ENCODE data around the gene CALR3. TPM values are rescaled to one million over a fixed set of nuclear protein-coding genes. Genes with fewer than 3 reads are reported as not detected.

Gene CALR3
- total RNA-seq, 2 donors from 2014 or later, result not detected

DNA sequence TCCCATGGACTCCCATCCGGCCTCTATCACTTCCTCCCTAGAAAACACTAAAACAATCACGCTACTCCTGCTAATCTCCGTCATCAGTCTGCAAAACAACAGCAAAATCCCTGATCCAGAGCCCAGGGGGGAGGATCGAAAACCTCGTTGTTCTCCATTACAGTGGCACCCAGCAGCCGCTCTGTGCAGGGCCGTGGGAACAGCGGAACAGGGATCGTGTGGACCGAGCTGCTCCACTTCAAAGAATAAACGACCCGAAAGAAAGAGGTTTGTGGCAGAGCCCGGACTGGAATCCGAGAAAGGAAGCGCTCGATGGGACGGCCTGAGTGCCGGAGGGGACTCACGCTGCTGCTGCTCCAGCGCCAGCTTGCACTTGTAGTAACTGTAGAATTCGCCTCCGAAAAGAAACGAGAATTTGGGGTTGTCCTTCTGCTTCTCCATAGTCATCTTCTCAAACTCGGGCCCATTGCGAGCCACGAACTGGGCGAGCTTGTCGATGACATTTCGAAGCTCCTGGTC, 45.6 kb upstream of the CALR3 start:
- Histone ChIP-seq H3K27me3 (replicated peaks; ENCODE audit: insufficient read depth) (no peaks in the 10 kb centered on the region), H3K27ac (peak overlapping the region; percentile 65 to 70), H3K36me3 (peaks cover 9% of the 10 kb centered on the region), H3K9me3 (no peaks in the 10 kb centered on the region), H3K4me1 (ENCODE audit: control insufficient read depth in 1 of 2, low read depth in 2 of 2) (peaks cover 22 to 45% of the 10 kb centered on the region in 2 donors), H3K4me3 (peak overlapping the region; percentile 94)
- DNase-seq (ENCODE audit: low spot score), result no peak
- TF ChIP-seq, protein P1, sequence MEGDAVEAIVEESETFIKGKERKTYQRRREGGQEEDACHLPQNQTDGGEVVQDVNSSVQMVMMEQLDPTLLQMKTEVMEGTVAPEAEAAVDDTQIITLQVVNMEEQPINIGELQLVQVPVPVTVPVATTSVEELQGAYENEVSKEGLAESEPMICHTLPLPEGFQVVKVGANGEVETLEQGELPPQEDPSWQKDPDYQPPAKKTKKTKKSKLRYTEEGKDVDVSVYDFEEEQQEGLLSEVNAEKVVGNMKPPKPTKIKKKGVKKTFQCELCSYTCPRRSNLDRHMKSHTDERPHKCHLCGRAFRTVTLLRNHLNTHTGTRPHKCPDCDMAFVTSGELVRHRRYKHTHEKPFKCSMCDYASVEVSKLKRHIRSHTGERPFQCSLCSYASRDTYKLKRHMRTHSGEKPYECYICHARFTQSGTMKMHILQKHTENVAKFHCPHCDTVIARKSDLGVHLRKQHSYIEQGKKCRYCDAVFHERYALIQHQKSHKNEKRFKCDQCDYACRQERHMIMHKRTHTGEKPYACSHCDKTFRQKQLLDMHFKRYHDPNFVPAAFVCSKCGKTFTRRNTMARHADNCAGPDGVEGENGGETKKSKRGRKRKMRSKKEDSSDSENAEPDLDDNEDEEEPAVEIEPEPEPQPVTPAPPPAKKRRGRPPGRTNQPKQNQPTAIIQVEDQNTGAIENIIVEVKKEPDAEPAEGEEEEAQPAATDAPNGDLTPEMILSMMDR (IDR thresholded peaks at IDR 0.05), result no peak
- no peak for ATAC-seq (ENCODE audit: insufficient number of reproducible peaks, low FRiP score, low read depth)

DNA sequence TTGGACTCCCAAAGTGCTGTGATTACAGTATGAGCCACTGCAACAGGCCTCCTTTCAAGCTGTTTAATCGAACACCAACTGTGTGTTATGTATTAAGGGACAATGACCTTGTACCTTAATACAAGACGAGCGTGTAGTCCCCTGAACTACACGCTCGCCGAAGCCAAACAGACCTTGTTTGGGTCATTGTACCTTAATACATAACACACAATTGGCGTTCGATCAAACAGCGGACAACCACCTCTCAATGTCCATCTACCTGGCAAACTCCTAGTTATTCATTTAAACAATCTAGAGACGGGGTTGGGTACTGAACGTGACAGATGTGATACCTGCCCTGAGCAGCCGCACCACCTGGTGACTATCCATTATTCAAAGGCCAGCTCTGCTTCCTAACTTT, 45.0 kb upstream of the CALR3 start:
- TF ChIP-seq, protein P1 (IDR thresholded peaks at IDR 0.05), result no peak
- Histone ChIP-seq H3K9me3 (no peaks in the 10 kb centered on the region), H3K36me3 (peaks cover 16% of the 10 kb centered on the region), H3K4me3 (peak overlapping the region; percentile 94), H3K27me3 (replicated peaks; ENCODE audit: insufficient read depth) (no peaks in the 10 kb centered on the region), H3K27ac (no peak overlapping the region), H3K4me1 (ENCODE audit: control insufficient read depth in 1 of 2, low read depth in 2 of 2) (peaks cover 22 to 45% of the 10 kb centered on the region in 2 donors)
- no peak for ATAC-seq (ENCODE audit: insufficient number of reproducible peaks, low FRiP score, low read depth)
- DNase-seq (ENCODE audit: low spot score), result no peak

DNA sequence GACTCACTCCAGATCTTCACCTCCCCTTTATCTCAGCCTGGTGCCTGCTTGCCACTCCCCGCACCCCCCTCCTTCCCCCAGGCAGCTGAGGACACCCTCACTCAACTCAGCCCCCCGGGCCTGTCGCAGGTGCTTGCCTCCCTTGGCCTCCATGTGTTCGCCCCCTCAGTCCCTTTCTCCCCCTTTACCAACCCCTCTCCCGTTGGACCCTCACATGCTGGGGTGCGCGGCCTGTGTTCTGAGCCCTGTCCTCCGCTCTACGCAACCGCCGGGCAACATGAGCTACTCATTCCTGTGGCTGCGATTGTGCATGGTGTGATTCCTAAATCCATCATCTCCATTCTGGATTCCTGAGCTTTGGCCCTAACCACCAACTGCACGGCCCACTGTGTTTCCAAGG, 41.1 kb upstream of the CALR3 start:
- DNase-seq (ENCODE audit: low spot score) (no peak), ATAC-seq (ENCODE audit: insufficient number of reproducible peaks, low FRiP score, low read depth) (no peak)
- no peaks in the 10 kb centered on the region for H3K27me3 ChIP-seq (replicated peaks; ENCODE audit: insufficient read depth)
- H3K9me3 ChIP-seq, result no peaks in the 10 kb centered on the region
- H3K36me3 ChIP-seq, result peaks cover 53% of the 10 kb centered on the region
- H3K27ac ChIP-seq, result no peak overlapping the region
- H3K4me3 ChIP-seq, result no peak overlapping the region
- TF ChIP-seq, protein P1 (IDR thresholded peaks at IDR 0.05), result no peak
- peaks cover 14 to 32% of the 10 kb centered on the region in 2 donors for H3K4me1 ChIP-seq (ENCODE audit: control insufficient read depth in 1 of 2, low read depth in 2 of 2)

DNA sequence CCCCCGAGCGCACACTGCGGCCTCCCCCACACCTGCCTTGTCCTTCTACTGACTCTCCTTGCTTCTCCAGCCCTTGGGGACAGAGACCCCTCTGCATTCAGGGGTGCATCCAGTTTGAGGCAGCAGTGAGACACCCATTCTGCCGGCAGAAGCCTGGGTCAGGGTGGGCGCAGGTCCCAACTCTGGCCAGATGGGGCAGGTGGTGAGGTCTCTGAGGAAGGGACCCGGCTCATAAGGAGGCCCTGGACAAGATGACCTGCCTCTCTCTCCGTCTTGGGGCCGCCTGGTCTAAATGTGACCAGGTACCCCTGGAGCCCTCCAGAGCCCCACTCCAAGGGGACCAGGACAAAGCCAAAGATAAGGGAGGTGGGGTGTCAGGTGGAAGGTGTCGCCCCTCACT, 40.2 kb upstream of the CALR3 start:
- peaks cover 62% of the 10 kb centered on the region for H3K36me3 ChIP-seq

DNA sequence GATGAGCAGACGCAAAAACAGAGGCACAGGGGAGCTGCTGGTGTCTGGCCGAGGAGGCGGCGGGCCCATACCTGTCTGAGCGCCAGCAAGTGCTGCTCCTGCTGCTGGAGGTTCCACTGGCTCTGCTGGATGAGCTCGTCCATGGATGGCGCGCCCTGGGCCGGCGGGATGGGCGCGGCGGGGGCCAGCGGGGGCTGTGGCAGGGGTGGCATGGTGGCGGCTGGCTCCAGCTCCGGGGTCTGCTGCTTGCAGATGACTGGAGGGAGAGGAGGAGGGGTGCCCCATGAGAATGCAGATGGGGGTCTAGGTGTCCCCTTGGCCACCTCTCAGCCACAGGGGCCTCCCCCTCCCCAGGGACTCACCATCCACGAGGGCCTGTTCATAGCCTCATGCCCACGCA, 39.4 kb upstream of the CALR3 start:
- Histone ChIP-seq H3K27me3 (replicated peaks; ENCODE audit: insufficient read depth) (no peaks in the 10 kb centered on the region), H3K4me3 (no peak overlapping the region), H3K4me1 (ENCODE audit: control insufficient read depth in 1 of 2, low read depth in 2 of 2) (peaks cover 4 to 18% of the 10 kb centered on the region in 2 donors), H3K36me3 (peaks cover 70% of the 10 kb centered on the region), H3K9me3 (no peaks in the 10 kb centered on the region), H3K27ac (no peak overlapping the region)
- TF ChIP-seq, protein P1 (IDR thresholded peaks at IDR 0.05), result no peak
- ATAC-seq (ENCODE audit: insufficient number of reproducible peaks, low FRiP score, low read depth) (no peak), DNase-seq (ENCODE audit: low spot score) (no peak)

More for the DNA sequence above, 40.2 kb upstream of the CALR3 start:
- no peaks in the 10 kb centered on the region for H3K9me3 ChIP-seq
- H3K27ac ChIP-seq, result no peak overlapping the region
- TF ChIP-seq, protein P1 (IDR thresholded peaks at IDR 0.05), result no peak
- peaks cover 10 to 25% of the 10 kb centered on the region in 2 donors for H3K4me1 ChIP-seq (ENCODE audit: control insufficient read depth in 1 of 2, low read depth in 2 of 2)
- no peak for DNase-seq (ENCODE audit: low spot score)
- ATAC-seq (ENCODE audit: insufficient number of reproducible peaks, low FRiP score, low read depth), result no peak
- no peak overlapping the region for H3K4me3 ChIP-seq
- H3K27me3 ChIP-seq (replicated peaks; ENCODE audit: insufficient read depth), result no peaks in the 10 kb centered on the region

Data from thoracic aorta (tissue), 2 donors.